IPS-NIHi11 (cell line): Measurements from ENCODE around the gene INMT.

Source experiments
- DNase-seq: peaks from one replicate; pipeline ENCODE4 v3.0.0; 2012; ENCODE audit warnings: mixed read lengths, low spot score

INMT gene

GRCh38 chr7:30788640-30789333 lies 36.9 kb downstream of the INMT start:
- no peak for DNase-seq

- DNase-seq: no peak
These were observed 37.4 kb downstream of the INMT start for GRCh38 chr7:30789334-30789711.

- no peak for DNase-seq
These were observed 38.4 kb downstream of the INMT start for GRCh38 chr7:30790356-30790755.

GRCh38 chr7:30791114-30791513 lies 39.2 kb downstream of the INMT start:
- peak; percentile 63 for DNase-seq

- DNase-seq: no peak
These were observed 43.4 kb downstream of the INMT start for GRCh38 chr7:30795161-30795948.

GRCh38 chr7:30796105-30796869 lies 44.4 kb downstream of the INMT start:
- no peak for DNase-seq

GRCh38 chr7:30797176-30798040 lies 45.5 kb downstream of the INMT start:
- DNase-seq: no peak

GRCh38 chr7:30799206-30799975 lies 47.5 kb downstream of the INMT start:
- no peak for DNase-seq

GRCh38 chr7:30799976-30800661 lies 48.2 kb downstream of the INMT start:
- no peak for DNase-seq

GRCh38 chr7:30800785-30801252 lies 48.9 kb downstream of the INMT start:
- peak; percentile 78 for DNase-seq

GRCh38 chr7:30802812-30803211 lies 50.9 kb downstream of the INMT start:
- no peak for DNase-seq

GRCh38 chr7:30804078-30804661 lies 52.2 kb downstream of the INMT start:
- DNase-seq: no peak

GRCh38 chr7:30805081-30805691 lies 53.3 kb downstream of the INMT start:
- no peak for DNase-seq

- no peak for DNase-seq
These were observed 54.0 kb downstream of the INMT start for GRCh38 chr7:30805931-30806330.
